Frontal cortex (tissue), 4 donors: ENCODE data around the gene ERICH4. TPM values are rescaled to one million over a fixed set of nuclear protein-coding genes. Genes with fewer than 3 reads are reported as not detected.

Experiments used
- DNase-seq, 2 donors: peaks; one replicate each; pipeline ENCODE4 v3.0.0; 2012; ENCODE audit warnings: low spot score in 2 of 2
- FAIRE-seq: peaks from 2 replicates; lab custom pipeline; 2012; peaks lifted over from hg19 to GRCh38; lab: Jason Lieb, UNC
- total RNA-seq: library from RNA; depleted of rRNA; stranded (reverse); fragments of >200 nt; gene quantifications from one replicate; pipeline ENCODE4 v1.2.3, GENCODE V29; 2014
- donor health status: control.
- donor health status: control.
- donor health status: control.

ERICH4 gene
- total RNA-seq, 1 donor from 2014 or later, result not detected

GRCh38 chr19:41412953-41413352 lies 30.0 kb upstream of the ERICH4 start:
- DNase-seq (no peak), FAIRE-seq (no peak)

GRCh38 chr19:41413947-41414346 lies 29.0 kb upstream of the ERICH4 start:
- FAIRE-seq, result no peak

GRCh38 chr19:41414461-41414860 lies 28.5 kb upstream of the ERICH4 start:
- DNase-seq, result no peak
- FAIRE-seq, result no peak

More at GRCh38 chr19:41413947-41414346, 29.0 kb upstream of the ERICH4 start:
- DNase-seq, result no peak

- DNase-seq (no peak), FAIRE-seq (no peak)
Observed at GRCh38 chr19:41415154-41415571, 27.8 kb upstream of the ERICH4 start.

GRCh38 chr19:41416194-41416674 lies 26.7 kb upstream of the ERICH4 start:
- DNase-seq (no peak), FAIRE-seq (no peak)

- DNase-seq (no peak), FAIRE-seq (no peak)
Observed at GRCh38 chr19:41420101-41420880, 22.7 kb upstream of the ERICH4 start.

GRCh38 chr19:41421314-41421713 lies 21.6 kb upstream of the ERICH4 start:
- FAIRE-seq (no peak), DNase-seq (no peak)

- DNase-seq (no peak), FAIRE-seq (no peak)
Observed at GRCh38 chr19:41421973-41422372, 21.0 kb upstream of the ERICH4 start.

GRCh38 chr19:41422456-41422855 lies 20.5 kb upstream of the ERICH4 start:
- FAIRE-seq (no peak), DNase-seq (no peak)

- FAIRE-seq (no peak), DNase-seq (no peak)
Observed at GRCh38 chr19:41422955-41423354, 20.0 kb upstream of the ERICH4 start.

GRCh38 chr19:41424335-41425173 lies 18.4 kb upstream of the ERICH4 start:
- no peak for FAIRE-seq
- DNase-seq, result no peak

GRCh38 chr19:41425174-41426115 lies 17.5 kb upstream of the ERICH4 start:
- FAIRE-seq, result no peak

GRCh38 chr19:41426116-41426841 lies 16.7 kb upstream of the ERICH4 start:
- DNase-seq (no peak), FAIRE-seq (no peak)

More at GRCh38 chr19:41425174-41426115, 17.5 kb upstream of the ERICH4 start:
- DNase-seq, result no peak

- DNase-seq, result peak in 1 of 2 donors; percentile 49
- FAIRE-seq, result no peak
Observed at GRCh38 chr19:41426952-41427646, 15.9 kb upstream of the ERICH4 start, which contains the start of gene B3GNT8. Gene B3GNT8, minus strand, starts transcription at chr19:41427374. Its CDS starts 596 bp downstream, at chr19:41426778.

- DNase-seq, result peak in 1 of 2 donors; percentile 47
- no peak for FAIRE-seq
Observed at GRCh38 chr19:41427647-41428480, 15.1 kb upstream of the ERICH4 start.

- no peak for DNase-seq
- FAIRE-seq, result no peak
Observed at GRCh38 chr19:41428481-41428859, 14.5 kb upstream of the ERICH4 start.

- no peak for FAIRE-seq
- DNase-seq, result no peak
Observed at GRCh38 chr19:41430922-41431321, 12.0 kb upstream of the ERICH4 start.
